Measurements from ENCODE around the gene OR5H2. TPM values are rescaled to one million over a fixed set of nuclear protein-coding genes. Genes with fewer than 3 reads are reported as not detected.
A peak's percentile ranks its signal among the peaks of the same experiment; 100 is the strongest.

Gene OR5H2
- total and polyA plus RNA-seq, 2 of the 8 experiments (the other 6 are each of a cell fraction or from before 2014, with no cell fraction given), result not detected

- WGBS, 2 experiments (ENCODE audit: extremely low coverage in 1 of 2, insufficient coverage in 1 of 2, insufficient read length in 1 of 2, insufficient replicate concordance in 2 of 2, low coverage in 1 of 2, low lambda C conversion rate in 2 of 2, missing lambda C conversion rate in 1 of 2), result 95% methylated on average over 5 of the region's 5 CpGs; no CpG with 5 or more reads in 1 of the 2 experiments
- TF ChIP-seq TCF12 (IDR thresholded peaks at IDR 0.05; ENCODE audit: low read depth, low read length) (no peak), SP1 (IDR thresholded peaks at IDR 0.05; ENCODE audit: low read depth, low read length) (no peak), TAF1 (IDR thresholded peaks at IDR 0.05; ENCODE audit: low read depth, low read length) (no peak), ATF3 (IDR thresholded peaks at IDR 0.05; ENCODE audit: insufficient read depth, low read depth, low read length) (no peak), CBX8 (IDR thresholded peaks at IDR 0.05; ENCODE audit: borderline replicate concordance, low read depth, low read length) (no peak), SIX5 (IDR thresholded peaks at IDR 0.05; ENCODE audit: low read depth, low read length) (no peak), PHF8 (conservative IDR thresholded peaks at IDR 0.05; ENCODE audit: low read depth, low read length) (no peak), MAX (IDR thresholded peaks at IDR 0.05) (no peak), HDAC2 (IDR thresholded peaks at IDR 0.05; ENCODE audit: borderline replicate concordance in 1 of 2, low read depth in 2 of 2, low read length in 2 of 2) (no peak), CREB1 (IDR thresholded peaks at IDR 0.05) (no peak), SAP30 (IDR thresholded peaks at IDR 0.05; ENCODE audit: insufficient read depth, insufficient replicate concordance, low read length) (no peak), SP2 (IDR thresholded peaks at IDR 0.05; ENCODE audit: low read length) (no peak), YY1 (IDR thresholded peaks at IDR 0.05; ENCODE audit: low read depth, low read length) (no peak), EZH2 (IDR thresholded peaks at IDR 0.05; ENCODE audit: low read depth, low read length, severe bottlenecking) (no peak), SIRT6 (IDR thresholded peaks at IDR 0.05; ENCODE audit: low read length) (no peak)
Measured at GRCh38 chr3:98233468-98233867, 48.8 kb upstream of the OR5H2 start.

More at GRCh38 chr3:98233468-98233867, 48.8 kb upstream of the OR5H2 start:
- Histone ChIP-seq H3K27me3 (replicated peaks in 1 of 4; ENCODE audit: control insufficient read depth in 3 of 4, extremely low read depth in 1 of 4, insufficient read depth in 3 of 4, low read length in 3 of 4) (no peaks in the 10 kb centered on the region), H3K9me3 (ENCODE audit: insufficient read depth in 2 of 2, low read depth in 1 of 2, low read length in 1 of 2) (no peaks in the 10 kb centered on the region), H2AFZ (ENCODE audit: low read length) (0 out of 2 replicates have a peak overlapping the region, but pooled peaks have one; percentile 26), H3K4me1 (replicated peaks in 1 of 4; ENCODE audit: control insufficient read depth in 3 of 4, insufficient read depth in 4 of 4, low read length in 3 of 4) (no peaks in the 10 kb centered on the region), H4K91ac (replicated peaks; ENCODE audit: insufficient read length, low read length) (no peak overlapping the region), H4K20me1 (replicated peaks in 1 of 2; ENCODE audit: control insufficient read depth in 1 of 2, insufficient read depth in 2 of 2, low read length in 2 of 2) (no peaks in the 10 kb centered on the region), H2BK120ac (replicated peaks; ENCODE audit: low read depth, low read length) (no peak overlapping the region), H2BK20ac (ENCODE audit: low read length) (no peak overlapping the region), H4K8ac (ENCODE audit: extremely low read depth, insufficient read depth, low read length) (no peak overlapping the region), H4K5ac (ENCODE audit: insufficient read length, low read depth, low read length) (no peak overlapping the region), H3K36me3 (ENCODE audit: control insufficient read depth in 2 of 4, insufficient read depth in 4 of 4, low read length in 3 of 4) (no peaks in the 10 kb centered on the region), H3K14ac (ENCODE audit: insufficient read length) (no peak overlapping the region), H3K9ac (replicated peaks in 1 of 4; ENCODE audit: extremely low read depth in 1 of 4, low read depth in 3 of 4, low read length in 3 of 4) (no peak overlapping the region), H2BK15ac (ENCODE audit: low read length) (no peak overlapping the region), H3K56ac (replicated peaks; ENCODE audit: insufficient read length, low read depth, low read length) (no peak overlapping the region), H2BK5ac (ENCODE audit: low read depth, low read length) (no peak overlapping the region), H3K79me1 (ENCODE audit: low read depth, low read length) (no peaks in the 10 kb centered on the region), H3K27ac (ENCODE audit: low read depth, low read length) (no peak overlapping the region), H3K4me3 (ENCODE audit: extremely low read depth in 1 of 4, insufficient read depth in 2 of 4, low read depth in 3 of 4, low read length in 4 of 4) (no peak overlapping the region), H3K23ac (ENCODE audit: insufficient read length) (no peak overlapping the region), H2AK5ac (ENCODE audit: low read depth, low read length) (no peak overlapping the region), H3K4me2 (ENCODE audit: insufficient read depth in 1 of 2, low read depth in 2 of 2, low read length in 2 of 2) (no peak overlapping the region), H3K4ac (replicated peaks; ENCODE audit: insufficient read length, low read depth, low read length) (no peak overlapping the region), H2BK12ac (ENCODE audit: low read depth, low read length) (no peak overlapping the region), H3K23me2 (ENCODE audit: low read depth, low read length) (no peaks in the 10 kb centered on the region), H3K79me2 (ENCODE audit: control insufficient read depth in 1 of 2, insufficient read depth in 2 of 2, low read length in 2 of 2) (no peaks in the 10 kb centered on the region), H3K18ac (ENCODE audit: extremely low read depth, low read length) (no peak overlapping the region)
- FAIRE-seq, result no peak
- ChIA-PET POLR2A (ENCODE audit: partially characterized antibody) (no interaction called here), CTCF (ENCODE audit: partially characterized antibody) (no interaction called here)
- no peak for DNase-seq (ENCODE audit: low read depth in 1 of 2, low spot score in 2 of 2)
